HEK293 (cell line): ENCODE measurements around the gene KCTD17.
A peak's percentile ranks its signal among the peaks of the same experiment; 100 is the strongest.

Experiments
- CTCF ChIA-PET: fragments of 350-600 bp; formaldehyde crosslinking; extraction: SDS; loops from one replicate; lab custom pipeline; 2021; ENCODE audit warnings: antibody characterized with exemption; lab: Yijun Ruan, JAX
- POLR2A ChIA-PET: fragments of 300-600 bp; formaldehyde crosslinking; extraction: SDS; loops from one replicate; lab custom pipeline; 2020; ENCODE audit warnings: antibody characterized with exemption, inconsistent platforms; lab: Yijun Ruan, JAX
- H3K27ac ChIP-seq: fragments of 200-500 bp; sonication (Bioruptor generic); 2 replicates; pipeline ENCODE4 v1.5.1; 2014; ENCODE audit warnings: low read depth, low read length, control low read depth, inconsistent platforms; ENCODE audit errors: extremely low read depth
- H3K36me3 ChIP-seq, 2 experiments: fragments of 200-500 bp in 1 of 2; sonication (Bioruptor generic) in 1 of 2; 1 replicate in 1 of 2; 2 replicates in 1 of 2; pipeline ENCODE4 v1.5.1; 2014 to 2017; ENCODE audit warnings: inconsistent platforms in 2 of 2, low read length in 2 of 2; ENCODE audit not compliant: control insufficient read depth in 2 of 2, insufficient read depth in 1 of 2
- H3K4me1 ChIP-seq: fragments of 200-500 bp; sonication (Bioruptor generic); 2 replicates; pipeline ENCODE4 v1.5.1; 2014; ENCODE audit warnings: mild to moderate bottlenecking, low read length, inconsistent platforms; ENCODE audit not compliant: control insufficient read depth, insufficient read depth
- H3K4me3 ChIP-seq: 2 replicates; pipeline ENCODE4 v1.5.1; 2011; ENCODE audit warnings: low read depth, mild to moderate bottlenecking, control low read depth, low read length, moderate library complexity
- H3K9me3 ChIP-seq: fragments of 200-500 bp; sonication (Bioruptor generic); 2 replicates; pipeline ENCODE4 v1.5.1; 2014; ENCODE audit warnings: low read depth, low read length, inconsistent platforms; ENCODE audit not compliant: control insufficient read depth, insufficient read depth
- GLIS1 ChIP-seq: fragments of 450-650 bp; formaldehyde crosslinking; IDR thresholded peaks from 2 replicates; pipeline ENCODE4 v1.5.1; 2016; ENCODE audit warnings: missing biosample characterization, missing genetic modification characterization
- GLIS2 ChIP-seq: fragments of 450-650 bp; formaldehyde crosslinking; IDR thresholded peaks from 2 replicates; pipeline ENCODE4 v1.5.1; 2016; ENCODE audit warnings: missing biosample characterization, missing genetic modification characterization
- KLF1 ChIP-seq: fragments of 450-650 bp; formaldehyde crosslinking; IDR thresholded peaks from 2 replicates; pipeline ENCODE4 v1.5.1; 2016; ENCODE audit warnings: missing biosample characterization, missing genetic modification characterization
- PRDM10 ChIP-seq: fragments of 450-650 bp; formaldehyde crosslinking; IDR thresholded peaks from 2 replicates; pipeline ENCODE4 v1.5.1; 2016; ENCODE audit warnings: missing biosample characterization, missing genetic modification characterization
- PRDM2 ChIP-seq: fragments of 450-650 bp; formaldehyde crosslinking; IDR thresholded peaks from 2 replicates; pipeline ENCODE4 v1.5.1; 2016; ENCODE audit warnings: missing biosample characterization, missing genetic modification characterization, borderline replicate concordance
- ZNF433 ChIP-seq: fragments of 450-650 bp; formaldehyde crosslinking; IDR thresholded peaks from 2 replicates; pipeline ENCODE4 v1.5.1; 2016; ENCODE audit warnings: missing biosample characterization, missing genetic modification characterization, low read depth
- ZNF449 ChIP-seq: fragments of 450-650 bp; formaldehyde crosslinking; IDR thresholded peaks from 2 replicates; pipeline ENCODE4 v1.5.1; 2017; ENCODE audit warnings: missing biosample characterization, mild to moderate bottlenecking, missing genetic modification characterization, moderate library complexity
- ZNF501 ChIP-seq: fragments of 450-650 bp; formaldehyde crosslinking; IDR thresholded peaks from 2 replicates; pipeline ENCODE4 v1.5.1; 2016; ENCODE audit warnings: missing biosample characterization, missing genetic modification characterization
- ZNF596 ChIP-seq: fragments of 450-650 bp; IDR thresholded peaks from 2 replicates; pipeline ENCODE4 v1.5.0; 2018; ENCODE audit warnings: missing biosample characterization, mild to moderate bottlenecking, missing genetic modification characterization, moderate library complexity
- ZNF747 ChIP-seq: fragments of 450-650 bp; formaldehyde crosslinking; IDR thresholded peaks from 2 replicates; pipeline ENCODE4 v1.5.1; 2016; ENCODE audit warnings: missing biosample characterization, missing genetic modification characterization
- ZSCAN30 ChIP-seq: fragments of 450-650 bp; IDR thresholded peaks from 2 replicates; pipeline ENCODE4 v1.5.1; 2018; ENCODE audit warnings: missing biosample characterization, mild to moderate bottlenecking, missing genetic modification characterization, moderate library complexity

The KCTD17 gene

GRCh38 chr22:37068859-37069258, 17.3 kb downstream of the KCTD17 start (continued):
- no peak for TF ChIP-seq PRDM2 (tag by site-specific recombination)

- TF ChIP-seq KLF1: peak; percentile 85
- no peak for TF ChIP-seq ZNF596 (tag by site-specific recombination)
- TF ChIP-seq, all 188 proteins: peak for 1
- H3K4me3 ChIP-seq: no peak overlapping the region
- H3K4me1 ChIP-seq: no peaks in the 10 kb centered on the region
- H3K36me3 ChIP-seq: no peaks in the 10 kb centered on the region
- CTCF ChIA-PET: interaction anchor here (0.6 kb wide), 1 partner anchor 23 kb away, joined by 3 read pairs; no protein-coding TSS in a partner anchor
- no peaks in the 10 kb centered on the region for H3K9me3 ChIP-seq
- no peak overlapping the region for H3K27ac ChIP-seq
- POLR2A ChIA-PET: interaction anchor here (1.3 kb wide), 1 partner anchor 50 kb away, joined by 5 read pairs; the partner anchor contains the start of genes MPST and TST
Observed at GRCh38 chr22:37069319-37069718, 17.8 kb downstream of the KCTD17 start.

GRCh38 chr22:37069719-37070118, 18.2 kb downstream of the KCTD17 start:
- ChIA-PET POLR2A (interaction anchor here (1.0 to 1.3 kb wide), 2 partner anchors 17 to 51 kb away, joined by 3 to 5 read pairs; partner anchors contain the start of genes MPST and TST), CTCF (interaction anchor here (0.6 to 1.0 kb wide), 2 partner anchors 23 to 129 kb away, joined by 3 read pairs; no protein-coding TSS in a partner anchor)
- Histone ChIP-seq H3K4me3 (no peak overlapping the region), H3K9me3 (no peaks in the 10 kb centered on the region), H3K36me3 (no peaks in the 10 kb centered on the region), H3K27ac (no peak overlapping the region), H3K4me1 (no peaks in the 10 kb centered on the region)
- TF ChIP-seq ZNF747 (tag by site-specific recombination): no peak

GRCh38 chr22:37070334-37070733, 18.8 kb downstream of the KCTD17 start:
- TF ChIP-seq GLIS1 (tag by site-specific recombination) (0 out of 2 replicates have a peak, but pooled peaks have one; percentile 9), ZNF433 (tag by site-specific recombination) (no peak)
- no peaks in the 10 kb centered on the region for H3K9me3 ChIP-seq
- no peak overlapping the region for H3K27ac ChIP-seq
- H3K4me3 ChIP-seq: no peak overlapping the region
- no peaks in the 10 kb centered on the region for H3K4me1 ChIP-seq
- ChIA-PET CTCF (interaction anchor here (0.6 to 1.0 kb wide), 3 partner anchors 24 to 128 kb away, joined by 3 to 4 read pairs (median 3); no protein-coding TSS in a partner anchor), POLR2A (interaction anchor here (1.0 to 1.3 kb wide), 2 partner anchors 18 to 51 kb away, joined by 3 to 5 read pairs; partner anchors contain the start of genes MPST and TST)
- no peaks in the 10 kb centered on the region for H3K36me3 ChIP-seq

GRCh38 chr22:37070744-37071143, 19.2 kb downstream of the KCTD17 start:
- CTCF ChIA-PET: interaction anchor here (0.6 to 1.0 kb wide), 4 partner anchors 25 to 189 kb away, joined by 3 to 4 read pairs (median 3); no protein-coding TSS in a partner anchor

More at GRCh38 chr22:37070744-37071143, 19.2 kb downstream of the KCTD17 start:
- no peak overlapping the region for H3K27ac ChIP-seq
- H3K4me3 ChIP-seq: no peak overlapping the region
- TF ChIP-seq GLIS2 (tag by site-specific recombination) (peak; percentile 13; the same call in 1 of the 2 replicates), ZNF449 (peak; percentile 92), PRDM10 (peak; percentile 81), ZNF501 (no peak), ZSCAN30 (tag by site-specific recombination) (no peak)
- H3K4me1 ChIP-seq: no peaks in the 10 kb centered on the region
- H3K36me3 ChIP-seq: no peaks in the 10 kb centered on the region
- no peaks in the 10 kb centered on the region for H3K9me3 ChIP-seq
- POLR2A ChIA-PET: interaction anchor here (1.0 to 1.3 kb wide), 2 partner anchors 18 to 52 kb away, joined by 3 to 5 read pairs; partner anchors contain the start of genes MPST and TST
